IMR-90 (cell line): ENCODE results near the gene CRIM1. TPM values are rescaled to one million over a fixed set of nuclear protein-coding genes. Genes with fewer than 3 reads are reported as not detected.

Experiments used
- ATAC-seq: fragments of 200-7000 bp; cut with Tn5 transposase; 2 replicates; pipeline ENCODE4 v1.9.1; 2020; ENCODE audit warnings: low read depth, mild to moderate bottlenecking, moderate library complexity
- BruUV-seq: library from RNA; stranded (reverse); fragments of 400-500 nt; replicated peaks from 2 replicates; lab custom pipeline; 2021; lab: Mats Ljungman, UMichigan
- CTCF ChIA-PET: fragments of 300-600 bp; formaldehyde crosslinking; extraction: SDS; loops from one replicate; lab custom pipeline; 2021; ENCODE audit warnings: antibody characterized with exemption; lab: Yijun Ruan, JAX
- POLR2A ChIA-PET: fragments of 300-600 bp; sonication (Branson Sonifier 250); formaldehyde crosslinking; loops from one replicate; lab custom pipeline; 2022; ENCODE audit warnings: antibody characterized with exemption; ENCODE audit not compliant: unreplicated experiment; lab: Charles Lee
- DNase-seq: peaks from one replicate; pipeline ENCODE4 v3.0.0; 2013
- H2AFZ ChIP-seq: replicated peaks from 2 replicates; pipeline ENCODE3; 2013; ENCODE audit warnings: low read length, mild to moderate bottlenecking; ENCODE audit not compliant: poor library complexity
- H2AK5ac ChIP-seq: 2 replicates; pipeline ENCODE4 v1.6.1; 2013; ENCODE audit warnings: low read depth, low read length, inconsistent platforms
- H2AK9ac ChIP-seq: replicated peaks from 2 replicates; pipeline ENCODE3; 2013; ENCODE audit warnings: mild to moderate bottlenecking, low read depth, low read length, moderate library complexity; ENCODE audit not compliant: poor library complexity
- H2BK120ac ChIP-seq: 2 replicates; pipeline ENCODE4 v1.6.1; 2013; ENCODE audit warnings: low read depth, low read length, inconsistent platforms
- H2BK15ac ChIP-seq: 3 replicates; pipeline ENCODE4 v1.6.1; 2013; ENCODE audit warnings: low read depth, low read length, inconsistent platforms
- H2BK20ac ChIP-seq: 2 replicates; pipeline ENCODE4 v1.6.1; 2013; ENCODE audit warnings: low read depth, mild to moderate bottlenecking, inconsistent platforms, low read length, moderate library complexity
- H2BK5ac ChIP-seq: 2 replicates; pipeline ENCODE4 v1.6.1; 2013; ENCODE audit warnings: mild to moderate bottlenecking, low read depth, low read length, inconsistent platforms; ENCODE audit not compliant: poor library complexity, severe bottlenecking
- H3K14ac ChIP-seq: replicated peaks from 2 replicates; pipeline ENCODE4 v1.6.1; 2013; ENCODE audit warnings: low read depth, low read length, inconsistent platforms
- H3K18ac ChIP-seq: 2 replicates; pipeline ENCODE4 v1.6.1; 2013; ENCODE audit warnings: low read depth, low read length, control low read depth
- H3K23ac ChIP-seq: 2 replicates; pipeline ENCODE4 v1.6.1; 2013; ENCODE audit warnings: low read depth, low read length, inconsistent platforms
- H3K27ac ChIP-seq: 2 replicates; pipeline ENCODE4 v1.5.1; 2013; ENCODE audit warnings: mild to moderate bottlenecking, control low read depth, low read length; ENCODE audit not compliant: insufficient read depth
- H3K27me3 ChIP-seq: 2 replicates; pipeline ENCODE4 v1.6.1; 2013; ENCODE audit warnings: low read length; ENCODE audit not compliant: control insufficient read depth, insufficient read depth
- H3K36me3 ChIP-seq: 2 replicates; pipeline ENCODE4 v1.6.1; 2013; ENCODE audit warnings: low read length, mixed read lengths; ENCODE audit not compliant: control insufficient read depth, insufficient read depth
- H3K4ac ChIP-seq: 2 replicates; pipeline ENCODE4 v1.6.1; 2013; ENCODE audit warnings: low read depth, low read length, inconsistent platforms
- H3K4me1 ChIP-seq: 2 replicates; pipeline ENCODE4 v1.6.1; 2013; ENCODE audit warnings: low read length, mixed read lengths; ENCODE audit not compliant: control insufficient read depth, insufficient read depth
- H3K4me2 ChIP-seq: 2 replicates; pipeline ENCODE4 v1.6.1; 2013; ENCODE audit warnings: low read depth, mild to moderate bottlenecking, control low read depth, low read length, moderate library complexity
- H3K4me3 ChIP-seq: 2 replicates; pipeline ENCODE4 v1.5.1; 2013; ENCODE audit warnings: low read depth, mild to moderate bottlenecking, control low read depth, low read length, moderate library complexity; ENCODE audit not compliant: insufficient read depth
- H3K56ac ChIP-seq: 2 replicates; pipeline ENCODE4 v1.6.1; 2013; ENCODE audit warnings: low read length, inconsistent platforms; ENCODE audit not compliant: insufficient read depth; ENCODE audit errors: extremely low read depth
- H3K79me1 ChIP-seq, 2 experiments: 2 replicates each; pipeline ENCODE4 v1.6.1; 2013; ENCODE audit warnings: low read length in 2 of 2, inconsistent platforms in 1 of 2, low read depth in 1 of 2
- H3K9ac ChIP-seq: 2 replicates; pipeline ENCODE4 v1.6.1; 2013; ENCODE audit warnings: low read depth, low read length, control low read depth
- H3K9me1 ChIP-seq: 2 replicates; pipeline ENCODE4 v1.6.1; 2013; ENCODE audit warnings: low read length, inconsistent platforms; ENCODE audit not compliant: insufficient read depth
- H3K9me3 ChIP-seq: 2 replicates; pipeline ENCODE4 v1.6.1; 2013; ENCODE audit warnings: low read length; ENCODE audit not compliant: control insufficient read depth, insufficient read depth
- H4K20me1 ChIP-seq: 2 replicates; pipeline ENCODE4 v1.6.1; 2013; ENCODE audit warnings: low read length, inconsistent platforms; ENCODE audit not compliant: insufficient read depth
- H4K5ac ChIP-seq: 2 replicates; pipeline ENCODE4 v1.6.1; 2013; ENCODE audit warnings: mild to moderate bottlenecking, low read depth, low read length, control low read depth
- H4K8ac ChIP-seq, 2 experiments: 2 replicates each; pipeline ENCODE4 v1.6.1; 2013; ENCODE audit warnings: low read depth in 2 of 2, low read length in 2 of 2, control low read depth in 1 of 2, inconsistent platforms in 1 of 2
- H4K91ac ChIP-seq: 2 replicates; pipeline ENCODE4 v1.6.1; 2013; ENCODE audit warnings: low read depth, low read length, inconsistent platforms; ENCODE audit not compliant: insufficient read depth
- BHLHE40 ChIP-seq: fragments of 150-350 bp; IDR thresholded peaks from 2 replicates; pipeline ENCODE4 v1.6.1; 2016; ENCODE audit warnings: mild to moderate bottlenecking, low read depth, low read length
- CTCF ChIP-seq: conservative IDR thresholded peaks from 2 replicates; pipeline ENCODE4 v1.5.1; 2012; ENCODE audit warnings: mild to moderate bottlenecking, low read depth, low read length, improper control_type of control experiment
- MAZ ChIP-seq: IDR thresholded peaks from 2 replicates; pipeline ENCODE4 v1.6.1; 2012; ENCODE audit warnings: low read depth, mild to moderate bottlenecking, low read length, improper control_type of control experiment, moderate library complexity, borderline replicate concordance
- POLR2A ChIP-seq: IDR thresholded peaks from 2 replicates; pipeline ENCODE4 v1.6.1; 2012; ENCODE audit warnings: mild to moderate bottlenecking, low read depth, low read length
- RFX5 ChIP-seq: IDR thresholded peaks from 2 replicates; pipeline ENCODE4 v1.8.0; 2012; ENCODE audit warnings: low read depth, mild to moderate bottlenecking, low read length, moderate library complexity
- WGBS, 2 experiments: methylation state at CpG; one replicate each; pipeline versions ENCODE4 v1.1.5 to v1.1.7; 2013; ENCODE audit warnings: missing lambda C conversion rate in 2 of 2; ENCODE audit not compliant: insufficient read length in 1 of 2; ENCODE audit errors: extremely low coverage in 2 of 2; 5-methylcytosine and 5-hydroxymethylcytosine counted together
- dilution Hi-C: fragments of 300-500 bp; cut with HindIII; formaldehyde crosslinking; loops from one replicate; pipeline ENCODE4 v1.14.3; 2018; ENCODE audit warnings: low sequenced_read_pairs; ENCODE audit not compliant: unreplicated experiment
- in situ Hi-C: fragments of 300-500 bp; cut with MboI; formaldehyde crosslinking; loops from 3 replicates; pipeline ENCODE4 v1.14.3; 2019; ENCODE audit warnings: low sequenced_read_pairs, inconsistent platforms, mixed read lengths
- intact Hi-C: fragments of 100-400 bp; cut with micrococcal nuclease; formaldehyde crosslinking; loops from 2 replicates; pipeline ENCODE4 v1.10.0; 2022
- polyA plus RNA-seq, 3 experiments: library from polyadenylated mRNA; depleted of rRNA; stranded (reverse); fragments of >200 nt; gene quantifications; 2 replicates each; pipeline ENCODE4 v1.2.3, GENCODE V29; 2012; ENCODE audit warnings: low replicate concordance in 1 of 3
- total RNA-seq: library from RNA; depleted of rRNA; stranded (reverse); fragments of >200 nt; gene quantifications from 2 replicates; pipeline ENCODE4 v1.2.3, GENCODE V29; 2012

The CRIM1 gene
- total and polyA plus RNA-seq, 2 of the 4 experiments (the other 2 are of a cell fraction): 285 to 490 TPM

GRCh38 chr2:36515538-36515937, 160.0 kb downstream of the CRIM1 start:
- intact Hi-C loops: loop anchor here (2.0 to 10.0 kb wide), 3 partner anchors 19 to 269 kb away; no protein-coding TSS in a partner anchor
- peaks cover 53% of the 10 kb centered on the region for H3K36me3 ChIP-seq

More at GRCh38 chr2:36515538-36515937, 160.0 kb downstream of the CRIM1 start:
- no TSS peak for BruUV-seq
- Histone ChIP-seq H2BK20ac (no peak overlapping the region), H4K8ac (no peak overlapping the region; a peak in 1 of 4 replicates), H3K18ac (no peak overlapping the region), H3K9me1 (peaks cover 19% of the 10 kb centered on the region), H3K9me3 (no peaks in the 10 kb centered on the region), H2AFZ (no peak overlapping the region), H3K79me1 (peaks cover 28 to 65% of the 10 kb centered on the region in 2 experiments; a peak in 3 of 4 replicates), H3K27ac (no peak overlapping the region), H3K27me3 (no peaks in the 10 kb centered on the region), H3K23ac (no peak overlapping the region), H3K4ac (peak overlapping the region; percentile 21; the same call in 1 of the 2 replicates), H2AK5ac (no peak overlapping the region), H2BK15ac (no peak overlapping the region), H3K4me3 (no peak overlapping the region), H3K56ac (no peak overlapping the region), H3K14ac (0 out of 2 replicates have a peak overlapping the region, but pooled peaks have one; percentile 11), H4K5ac (no peak overlapping the region), H2AK9ac (no peak overlapping the region), H3K4me1 (no peaks in the 10 kb centered on the region; the same call in 1 of the 2 replicates), H2BK5ac (peak overlapping the region; percentile 59), H4K20me1 (no peaks in the 10 kb centered on the region), H3K9ac (no peak overlapping the region), H3K4me2 (no peak overlapping the region), H2BK120ac (peak overlapping the region; percentile 25; the same call in 1 of the 2 replicates), H4K91ac (no peak overlapping the region)
- DNase-seq (no peak), ATAC-seq (no peak)
- ChIA-PET CTCF (interaction anchor here (0.9 kb wide), 1 partner anchor 9 kb away, joined by 3 read pairs; no protein-coding TSS in a partner anchor), POLR2A (no interaction called here)
- 100% methylated on average over 1 of the region's 7 CpGs; no CpG with 5 or more reads in 1 of the 2 experiments for WGBS, 2 experiments
- TF ChIP-seq RFX5 (no peak), BHLHE40 (no peak), MAZ (no peak), POLR2A (no peak), CTCF (no peak)
- dilution Hi-C loops (no loop called here), in situ Hi-C loops (no loop called here)
